Uterus (tissue), 4 donors: Measurements from ENCODE around the gene LEF1. TPM values are rescaled to one million over a fixed set of nuclear protein-coding genes. Genes with fewer than 3 reads are reported as not detected.

Experiments
- DNase-seq, 2 donors: peaks; one replicate each; pipeline ENCODE4 v3.0.0-alpha.2; 2019 to 2020
- H3K27ac ChIP-seq, 2 donors: fragments of 200-600 bp; sonication (generic); 1 replicate in 1 of 2; 2 replicates in 1 of 2; pipeline ENCODE4 v1.5.1; 2016 to 2018
- H3K27me3 ChIP-seq, 2 donors: fragments of 200-600 bp; sonication (generic); one replicate each; pipeline ENCODE4 v1.5.1; 2018 to 2019; ENCODE audit warnings: control low read depth in 1 of 2
- H3K36me3 ChIP-seq, 2 donors: fragments of 200-600 bp; sonication (generic); one replicate each; pipeline ENCODE4 v1.5.1; 2019; ENCODE audit warnings: control low read depth in 1 of 2
- H3K4me1 ChIP-seq, 2 donors: fragments of 200-600 bp; sonication (generic); one replicate each; pipeline ENCODE4 v1.5.1; 2018 to 2019; ENCODE audit warnings: control low read depth in 1 of 2
- H3K4me3 ChIP-seq, 2 donors: fragments of 200-600 bp; sonication (generic); 1 replicate in 1 of 2; 2 replicates in 1 of 2; pipeline ENCODE4 v1.5.1; 2018 to 2019; ENCODE audit warnings: mild to moderate bottlenecking in 1 of 2
- H3K9me3 ChIP-seq, 2 donors: fragments of 200-600 bp; sonication (generic); one replicate each; pipeline ENCODE4 v1.5.1; 2019; ENCODE audit warnings: control low read depth in 1 of 2
- CTCF ChIP-seq, 4 experiments: fragments of 200-600 bp in 2 of 4; fragments of 450-650 bp in 2 of 4; sonication (generic) in 2 of 4; IDR thresholded peaks; one replicate each; pipeline ENCODE4 v1.5.1; 2016 to 2019; ENCODE audit warnings: antibody characterized with exemption in 4 of 4, mild to moderate bottlenecking in 2 of 4, moderate library complexity in 1 of 4
- POLR2A ChIP-seq, 2 donors: fragments of 450-650 bp; IDR thresholded peaks; one replicate each; pipeline ENCODE4 v1.6.1; 2016; ENCODE audit warnings: antibody characterized with exemption in 2 of 2, mild to moderate bottlenecking in 1 of 2, moderate library complexity in 1 of 2
- intact Hi-C: fragments of 100-400 bp; cut with DNase I; formaldehyde crosslinking; loops from one replicate; pipeline ENCODE4 v1.15.1; 2023; ENCODE audit warnings: low total_unique reads
- total RNA-seq, 4 donors: library from RNA; depleted of rRNA in 3 of 4; stranded (reverse); fragments of >200 nt in 3 of 4; gene quantifications; one replicate each; pipeline versions ENCODE4 v1.1.0 to v1.2.4, GENCODE V29; 2014 to 2023
- donor health status: DM: yes; HTN: yes; CAD: no.

LEF1 gene
- total RNA-seq, 4 donors from 2014 or later, result 27.4 to 49.7 (median 43.7) TPM

GRCh38 chr4:108191269-108191914 is 22.7 kb upstream of the LEF1 start:
- no peak overlapping the region for H3K4me3 ChIP-seq
- no peaks in the 10 kb centered on the region for H3K27me3 ChIP-seq
- no peak for TF ChIP-seq CTCF (IDR thresholded peaks at IDR 0.05)
- no peak for TF ChIP-seq POLR2A (IDR thresholded peaks at IDR 0.05)
- no peaks in the 10 kb centered on the region for H3K9me3 ChIP-seq
- no peak for DNase-seq
- H3K4me1 ChIP-seq, result peaks cover 0 to 6% of the 10 kb centered on the region in 2 donors
- H3K36me3 ChIP-seq, result no peaks in the 10 kb centered on the region
- no peak overlapping the region for H3K27ac ChIP-seq
- intact Hi-C loops, result no loop called here

- intact Hi-C loops, result no loop called here
- no peak for DNase-seq
- H3K27ac ChIP-seq, result no peak overlapping the region
- no peaks in the 10 kb centered on the region for H3K27me3 ChIP-seq
- peaks cover 0 to 2% of the 10 kb centered on the region in 2 donors for H3K4me1 ChIP-seq
- TF ChIP-seq POLR2A (IDR thresholded peaks at IDR 0.05) (no peak), CTCF (IDR thresholded peaks at IDR 0.05) (no peak)
- H3K36me3 ChIP-seq, result no peaks in the 10 kb centered on the region
- H3K9me3 ChIP-seq, result no peaks in the 10 kb centered on the region
- H3K4me3 ChIP-seq, result no peak overlapping the region
Measured at GRCh38 chr4:108188770-108189169, 20.0 kb upstream of the LEF1 start.

- TF ChIP-seq CTCF (IDR thresholded peaks at IDR 0.05) (no peak), POLR2A (IDR thresholded peaks at IDR 0.05) (no peak)
- Histone ChIP-seq H3K4me1 (no peaks in the 10 kb centered on the region), H3K27me3 (no peaks in the 10 kb centered on the region), H3K4me3 (no peak overlapping the region), H3K9me3 (no peaks in the 10 kb centered on the region), H3K36me3 (no peaks in the 10 kb centered on the region), H3K27ac (no peak overlapping the region)
- intact Hi-C loops, result no loop called here
- DNase-seq, result no peak
Measured at GRCh38 chr4:108185252-108185651, 16.5 kb upstream of the LEF1 start.

GRCh38 chr4:108184453-108185049 is 15.8 kb upstream of the LEF1 start:
- no peak overlapping the region for H3K27ac ChIP-seq
- no peaks in the 10 kb centered on the region for H3K36me3 ChIP-seq
- no peak for TF ChIP-seq CTCF (IDR thresholded peaks at IDR 0.05)
- TF ChIP-seq POLR2A (IDR thresholded peaks at IDR 0.05), result no peak
- H3K27me3 ChIP-seq, result no peaks in the 10 kb centered on the region
- no peaks in the 10 kb centered on the region for H3K9me3 ChIP-seq
- intact Hi-C loops, result no loop called here
- H3K4me1 ChIP-seq, result no peaks in the 10 kb centered on the region
- DNase-seq, result no peak
- H3K4me3 ChIP-seq, result no peak overlapping the region

- no peaks in the 10 kb centered on the region for H3K9me3 ChIP-seq
- no peaks in the 10 kb centered on the region for H3K4me1 ChIP-seq
- intact Hi-C loops, result no loop called here
- no peak overlapping the region for H3K27ac ChIP-seq
- H3K27me3 ChIP-seq, result no peaks in the 10 kb centered on the region
- no peaks in the 10 kb centered on the region for H3K36me3 ChIP-seq
- no peak overlapping the region for H3K4me3 ChIP-seq
- no peak for TF ChIP-seq POLR2A (IDR thresholded peaks at IDR 0.05)
- TF ChIP-seq CTCF (IDR thresholded peaks at IDR 0.05), result no peak
- no peak for DNase-seq
Measured at GRCh38 chr4:108181704-108182103, 13.0 kb upstream of the LEF1 start.
